Testis (tissue), 3 donors: ENCODE results near the gene THRAP3. TPM values are rescaled to one million over a fixed set of nuclear protein-coding genes. Genes with fewer than 3 reads are reported as not detected.

ENCODE experiments used
- DNase-seq: peaks from one replicate; pipeline ENCODE4 v3.0.0-alpha.2; 2019
- H3K27ac ChIP-seq, 2 donors: fragments of 200-600 bp; sonication (generic); one replicate each; pipeline ENCODE4 v1.5.1; 2019
- H3K27me3 ChIP-seq: fragments of 200-600 bp; sonication (generic); one replicate; pipeline ENCODE4 v1.5.1; 2019
- H3K36me3 ChIP-seq: fragments of 200-600 bp; sonication (generic); one replicate; pipeline ENCODE4 v1.5.1; 2017; ENCODE audit warnings: low read depth; ENCODE audit errors: missing control alignments
- H3K4me1 ChIP-seq: fragments of 200-600 bp; sonication (generic); one replicate; pipeline ENCODE4 v1.5.1; 2019
- H3K4me3 ChIP-seq, 2 donors: fragments of 200-600 bp; sonication (generic); one replicate each; pipeline ENCODE4 v1.5.1; 2017 to 2019
- H3K9me3 ChIP-seq: fragments of 200-600 bp; sonication (generic); one replicate; pipeline ENCODE4 v1.5.1; 2017
- POLR2A ChIP-seq: fragments of 450-650 bp; IDR thresholded peaks from one replicate; pipeline ENCODE4 v1.6.1; 2017; ENCODE audit warnings: antibody characterized with exemption, mild to moderate bottlenecking, moderate library complexity
- WGBS, 2 donors: methylation state at CpG; one replicate each; pipeline ENCODE4 v1.1.5; 2018; 5-methylcytosine and 5-hydroxymethylcytosine counted together
- intact Hi-C: fragments of 100-400 bp; cut with DNase I; formaldehyde crosslinking; loops from one replicate; pipeline ENCODE4 v1.15.1; 2023; ENCODE audit warnings: low total_unique reads
- polyA plus RNA-seq: library from polyadenylated mRNA; stranded (reverse); fragments of 350-450 nt; fragmentation: Illumina TruSeq; extraction: RNeasy Lipid Tissue Mini Kit (QIAGEN cat#74804); gene quantifications from one replicate; pipeline ENCODE4 v1.2.3, GENCODE V29; 2014; ENCODE audit warnings: low read depth, low replicate concordance; ENCODE audit not compliant: insufficient read depth
- total RNA-seq, 2 donors: library from RNA; depleted of rRNA; stranded (reverse); fragments of >200 nt; gene quantifications; one replicate each; pipeline ENCODE4 v1.2.3, GENCODE V29; 2016
- TF ChIP-seq, protein P1 (sequence below), 3 experiments: fragments of 450-650 bp in 2 of 3; fragments of 200-600 bp in 1 of 3; sonication (generic) in 1 of 3; IDR thresholded peaks; one replicate each; pipeline ENCODE4 v1.5.1; 2016 to 2019; ENCODE audit warnings: antibody characterized with exemption in 3 of 3, mild to moderate bottlenecking in 2 of 3, moderate library complexity in 1 of 3

Gene THRAP3
- total and polyA plus RNA-seq, 3 donors from 2014 or later: 72.5 to 112 (median 93.0) TPM

- 94 to 95% methylated on average over 1 of the region's 1 CpG for WGBS, 2 donors
- H3K9me3 ChIP-seq: no peaks in the 10 kb centered on the region
- H3K4me1 ChIP-seq: peaks cover 30% of the 10 kb centered on the region
- no peaks in the 10 kb centered on the region for H3K27me3 ChIP-seq
- H3K36me3 ChIP-seq: no peaks in the 10 kb centered on the region
- no peak for DNase-seq
- intact Hi-C loops: no loop called here
- H3K4me3 ChIP-seq: no peak overlapping the region
- TF ChIP-seq POLR2A: no peak
- TF ChIP-seq, protein P1, sequence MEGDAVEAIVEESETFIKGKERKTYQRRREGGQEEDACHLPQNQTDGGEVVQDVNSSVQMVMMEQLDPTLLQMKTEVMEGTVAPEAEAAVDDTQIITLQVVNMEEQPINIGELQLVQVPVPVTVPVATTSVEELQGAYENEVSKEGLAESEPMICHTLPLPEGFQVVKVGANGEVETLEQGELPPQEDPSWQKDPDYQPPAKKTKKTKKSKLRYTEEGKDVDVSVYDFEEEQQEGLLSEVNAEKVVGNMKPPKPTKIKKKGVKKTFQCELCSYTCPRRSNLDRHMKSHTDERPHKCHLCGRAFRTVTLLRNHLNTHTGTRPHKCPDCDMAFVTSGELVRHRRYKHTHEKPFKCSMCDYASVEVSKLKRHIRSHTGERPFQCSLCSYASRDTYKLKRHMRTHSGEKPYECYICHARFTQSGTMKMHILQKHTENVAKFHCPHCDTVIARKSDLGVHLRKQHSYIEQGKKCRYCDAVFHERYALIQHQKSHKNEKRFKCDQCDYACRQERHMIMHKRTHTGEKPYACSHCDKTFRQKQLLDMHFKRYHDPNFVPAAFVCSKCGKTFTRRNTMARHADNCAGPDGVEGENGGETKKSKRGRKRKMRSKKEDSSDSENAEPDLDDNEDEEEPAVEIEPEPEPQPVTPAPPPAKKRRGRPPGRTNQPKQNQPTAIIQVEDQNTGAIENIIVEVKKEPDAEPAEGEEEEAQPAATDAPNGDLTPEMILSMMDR (IDR thresholded peaks at IDR 0.05): no peak
- no peak overlapping the region for H3K27ac ChIP-seq
Measured at GRCh38 chr1:36274201-36274600, 50.0 kb downstream of the THRAP3 start.

- 91 to 95% methylated on average over 6 of the region's 6 CpGs for WGBS, 2 donors
- peaks cover 51% of the 10 kb centered on the region for H3K4me1 ChIP-seq
- TF ChIP-seq, protein P1 (IDR thresholded peaks at IDR 0.05): no peak
- no peak for TF ChIP-seq POLR2A
- no peaks in the 10 kb centered on the region for H3K36me3 ChIP-seq
- intact Hi-C loops: no loop called here
- DNase-seq: no peak
- no peaks in the 10 kb centered on the region for H3K27me3 ChIP-seq
- H3K4me3 ChIP-seq: no peak overlapping the region
- no peaks in the 10 kb centered on the region for H3K9me3 ChIP-seq
- H3K27ac ChIP-seq: no peak overlapping the region
Measured at GRCh38 chr1:36276688-36277087, 52.4 kb downstream of the THRAP3 start.

DNA sequence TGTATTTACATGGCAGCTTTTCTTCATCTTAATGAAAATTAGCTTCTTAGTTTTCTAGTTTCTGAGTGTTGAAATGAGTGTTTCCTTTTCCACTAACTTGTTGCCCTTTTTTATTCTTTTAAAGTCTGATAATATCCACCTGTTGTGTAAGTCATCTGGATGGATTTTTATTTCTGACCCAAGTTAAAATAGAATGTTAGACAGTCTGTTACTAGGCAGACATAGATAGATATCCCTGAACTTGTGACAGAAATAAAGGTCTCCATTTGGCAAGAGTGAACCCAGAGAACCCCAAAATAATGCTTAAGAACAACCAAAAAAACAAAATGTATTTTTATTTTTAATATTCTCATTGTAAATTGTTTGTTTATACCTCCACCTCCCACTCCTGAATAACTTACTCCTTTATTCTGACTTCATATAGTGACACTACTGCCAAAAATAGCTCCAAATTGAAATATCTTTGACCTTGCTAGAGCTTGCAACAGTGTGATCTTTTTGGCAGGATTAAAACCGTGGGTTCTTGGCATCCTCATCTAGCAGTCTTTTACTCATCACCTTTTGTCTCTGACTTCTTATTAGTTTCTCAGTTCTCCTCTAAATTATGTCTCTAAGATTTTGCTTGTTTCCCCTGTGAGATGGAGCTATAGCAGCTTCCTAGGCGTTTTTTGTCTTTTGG is 55.0 kb downstream of the THRAP3 start:
- DNase-seq: peak; percentile 60

GRCh38 chr1:36279789-36280296 is 55.6 kb downstream of the THRAP3 start:
- DNase-seq: no peak
- intact Hi-C loops: loop anchor here (10.0 kb wide), 2 partner anchors 55 to 125 kb away; partner anchors contain the start of genes MAP7D1 and THRAP3
- Histone ChIP-seq H3K4me1 (peaks cover 49% of the 10 kb centered on the region), H3K4me3 (no peak overlapping the region), H3K27ac (peak overlapping the region; percentile 77 to 83), H3K36me3 (no peaks in the 10 kb centered on the region), H3K27me3 (no peaks in the 10 kb centered on the region), H3K9me3 (no peaks in the 10 kb centered on the region)
- TF ChIP-seq, protein P1 (IDR thresholded peaks at IDR 0.05): no peak
- no peak for TF ChIP-seq POLR2A
- WGBS, 2 donors: 50 to 66% methylated on average over 7 of the region's 7 CpGs

More for the DNA sequence above, 55.0 kb downstream of the THRAP3 start:
- peaks cover 44% of the 10 kb centered on the region for H3K4me1 ChIP-seq
- intact Hi-C loops: no loop called here
- H3K27me3 ChIP-seq: no peaks in the 10 kb centered on the region
- no peaks in the 10 kb centered on the region for H3K9me3 ChIP-seq
- WGBS, 2 donors: 22 to 24% methylated on average over 2 of the region's 2 CpGs
- TF ChIP-seq POLR2A: no peak
- TF ChIP-seq, protein P1 (IDR thresholded peaks at IDR 0.05): no peak
- H3K27ac ChIP-seq: peak overlapping the region; percentile 77 to 83
- no peaks in the 10 kb centered on the region for H3K36me3 ChIP-seq
- no peak overlapping the region for H3K4me3 ChIP-seq

DNA sequence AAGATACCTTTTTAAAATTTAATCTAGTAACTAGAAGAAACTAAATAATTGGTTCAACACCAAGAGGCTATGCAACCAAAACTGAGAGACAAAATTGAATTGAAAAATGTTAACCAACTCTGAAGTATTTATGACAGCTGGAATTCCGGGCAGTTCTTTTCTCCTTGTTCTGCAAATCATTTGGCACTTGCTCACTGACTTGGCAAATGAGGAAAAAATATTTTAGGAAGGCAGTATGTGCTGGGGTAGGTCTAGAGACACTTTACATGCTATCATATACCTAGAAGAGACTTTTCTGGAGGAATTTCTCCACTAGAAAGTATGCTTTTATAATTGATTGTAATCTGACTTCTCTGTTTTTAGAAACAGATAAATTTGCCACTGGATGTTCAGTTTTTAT is 59.8 kb downstream of the THRAP3 start:
- Histone ChIP-seq H3K4me3 (no peak overlapping the region), H3K27me3 (no peaks in the 10 kb centered on the region), H3K9me3 (no peaks in the 10 kb centered on the region), H3K4me1 (peaks cover 43% of the 10 kb centered on the region), H3K36me3 (no peaks in the 10 kb centered on the region), H3K27ac (peak overlapping the region in 1 of 2 donors; percentile 5)
- DNase-seq: no peak
- intact Hi-C loops: loop anchor here (10.0 kb wide), 2 partner anchors 59 to 129 kb away; partner anchors contain the start of genes MAP7D1 and THRAP3
- WGBS, 2 donors: 27 to 41% methylated on average over 1 of the region's 1 CpG
- TF ChIP-seq, protein P1 (IDR thresholded peaks at IDR 0.05): no peak
- no peak for TF ChIP-seq POLR2A
